Activated CD8-positive, alpha-beta memory T cell treated with anti-CD3 and anti-CD28 coated beads for 4 hours (primary cell): Measurements from ENCODE around the gene HCFC1R1.
A peak's percentile ranks its signal among the peaks of the same experiment; 100 is the strongest.
"Not testable (repeated sequence)": the region's sequence is repeated elsewhere in the genome, so short reads cannot be mapped to it uniquely, and the experiment has no call there.

Source experiments
- DNase-seq, 2 donors: peaks; one replicate each; pipeline ENCODE4 v3.0.0-alpha.2; 2020; ENCODE audit warnings: low read depth in 2 of 2

HCFC1R1 gene, protein sequence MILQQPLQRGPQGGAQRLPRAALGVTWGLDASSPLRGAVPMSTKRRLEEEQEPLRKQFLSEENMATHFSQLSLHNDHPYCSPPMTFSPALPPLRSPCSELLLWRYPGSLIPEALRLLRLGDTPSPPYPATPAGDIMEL

DNA sequence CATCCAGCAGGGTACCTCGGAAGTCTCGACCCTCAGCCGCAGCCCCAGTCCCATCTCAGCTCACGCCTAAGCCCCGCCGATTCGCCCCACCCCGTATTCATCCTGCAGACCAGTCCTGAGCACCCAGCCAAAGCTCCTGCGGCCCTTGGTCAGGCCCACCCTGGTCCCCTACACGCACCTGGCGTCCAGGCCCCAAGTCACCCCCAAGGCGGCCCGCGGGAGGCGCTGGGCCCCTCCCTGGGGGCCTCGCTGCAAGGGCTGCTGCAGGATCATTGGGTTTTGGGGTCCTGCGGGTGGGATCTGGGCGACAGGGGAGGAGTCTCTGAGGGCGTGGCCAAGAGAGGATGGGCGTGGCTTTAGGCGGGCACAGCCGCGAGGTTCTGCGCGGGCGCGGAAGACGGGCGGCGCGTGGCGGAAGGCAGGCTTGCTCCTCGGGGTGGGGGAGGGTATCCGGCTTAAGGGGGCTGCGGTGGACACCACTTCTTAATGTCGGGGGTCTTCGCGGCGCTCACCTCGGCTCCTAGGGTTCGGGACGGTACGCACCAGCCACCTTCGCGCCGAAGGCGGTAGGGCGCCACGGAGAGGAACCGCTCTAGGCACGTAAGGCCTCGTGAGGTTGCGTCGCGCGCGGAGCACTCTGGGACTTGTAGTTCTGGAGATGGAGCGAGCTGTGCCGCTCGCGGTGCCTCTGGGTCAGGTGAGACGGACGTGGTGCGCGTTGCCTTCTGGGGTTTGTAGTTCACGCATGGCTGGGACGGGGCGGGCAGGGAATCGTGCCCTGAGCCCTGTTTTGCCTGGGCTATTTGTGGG lies at the start of gene HCFC1R1, which contains the start of gene THOC6:
Gene HCFC1R1, minus strand, starts transcription at position 274 of the 810 bp plus-strand sequence. Its CDS starts 1 bp downstream, at position 273.
Gene THOC6, plus strand, starts transcription at position 367 of the 810 bp plus-strand sequence. Its CDS starts 292 bp downstream, at position 659.
- peak; percentile 88 to 91 for DNase-seq

DNA sequence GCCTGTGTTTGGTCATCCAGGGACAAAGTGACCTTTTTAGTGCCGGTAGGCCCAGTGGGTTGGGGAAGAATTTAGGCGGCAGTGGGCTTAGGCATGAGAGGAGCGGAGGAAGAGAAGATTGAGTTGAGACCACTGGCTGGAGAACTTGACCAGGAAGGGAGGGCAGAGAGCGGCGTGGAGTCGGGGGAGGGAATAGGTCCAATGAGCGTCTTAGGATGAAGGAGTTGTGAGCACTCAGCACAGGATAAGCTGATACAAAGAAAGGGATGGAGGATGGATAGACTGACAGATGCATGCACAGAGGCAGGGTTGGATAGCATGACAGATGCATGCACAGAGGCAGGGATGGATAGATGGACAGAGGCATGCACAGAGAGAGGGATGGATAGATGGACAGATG lies 49.7 kb upstream of the HCFC1R1 start:
- DNase-seq = no peak

DNA sequence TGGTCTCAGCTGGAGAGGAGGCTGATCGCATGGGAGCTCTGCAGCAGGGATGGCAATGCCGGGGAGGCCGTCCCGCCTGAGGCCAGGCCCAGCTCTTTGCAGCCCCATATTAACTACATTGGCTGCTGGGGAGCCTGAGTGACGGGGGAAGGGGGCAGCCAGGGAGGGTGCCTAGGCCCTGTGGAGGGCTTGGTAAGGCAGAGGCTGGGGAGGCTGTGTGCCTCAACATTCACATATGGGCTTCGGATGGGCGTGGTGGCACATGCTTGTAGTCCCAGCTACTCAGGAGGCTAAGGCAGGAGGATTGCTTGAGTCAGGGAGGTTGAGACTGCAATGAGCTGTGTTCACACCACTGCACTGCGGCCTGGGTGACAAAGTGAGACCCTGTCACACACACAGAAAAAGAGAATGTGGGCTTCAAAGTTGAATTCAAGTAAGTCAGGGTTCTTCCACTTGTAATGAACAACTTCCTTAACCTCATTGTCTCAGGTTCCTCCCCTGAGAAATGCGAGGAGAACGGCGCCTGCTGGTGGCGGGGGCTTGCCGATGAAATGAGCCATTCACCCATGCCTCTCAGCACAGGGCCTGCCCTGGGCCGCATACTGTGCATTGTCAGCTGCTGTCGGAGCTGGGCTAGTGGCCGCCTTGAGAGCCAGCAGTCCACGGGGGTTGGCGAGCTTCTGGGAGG lies 49.0 kb upstream of the HCFC1R1 start:
- not testable (repeated sequence) for DNase-seq

DNA sequence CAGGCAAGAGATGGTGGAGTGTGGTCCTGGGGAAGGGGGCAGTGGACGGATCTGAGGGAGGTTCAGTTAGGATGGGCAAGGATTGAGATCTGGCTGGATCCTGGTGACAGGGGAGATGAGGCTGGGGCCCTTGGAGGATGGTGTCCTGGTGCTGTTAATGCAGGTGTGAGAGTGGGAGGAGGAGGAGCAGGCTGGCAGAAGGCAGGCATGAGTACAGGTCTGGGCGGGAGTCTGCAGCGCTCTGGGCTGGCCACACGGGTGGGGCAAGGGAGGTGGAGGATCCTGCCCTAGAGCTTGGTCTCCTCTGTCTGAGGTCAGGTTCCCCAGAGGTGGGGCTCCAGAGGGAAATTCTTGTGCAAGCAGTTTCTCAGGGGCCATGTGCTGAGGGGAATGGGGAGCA lies 48.4 kb upstream of the HCFC1R1 start:
- DNase-seq = not testable (repeated sequence)

DNA sequence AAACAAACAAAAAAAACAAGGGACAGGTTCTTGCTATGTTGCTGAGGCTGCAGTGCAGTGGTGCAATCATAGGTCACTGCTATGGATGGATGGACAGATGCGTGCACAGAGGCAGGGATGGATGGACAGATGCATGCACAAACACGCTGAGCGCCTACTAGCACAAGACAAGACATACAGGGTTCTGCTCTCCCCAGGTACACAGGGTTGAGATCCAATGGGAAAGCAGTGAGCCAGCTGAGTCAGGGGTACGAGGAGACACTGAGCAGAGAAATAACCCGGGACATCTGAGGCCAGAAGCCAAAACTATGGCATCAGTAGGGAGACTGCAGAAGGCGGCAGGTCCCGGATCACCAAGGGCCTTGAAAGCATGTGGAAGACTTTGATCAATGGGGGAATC lies 47.9 kb upstream of the HCFC1R1 start:
- DNase-seq = no peak

DNA sequence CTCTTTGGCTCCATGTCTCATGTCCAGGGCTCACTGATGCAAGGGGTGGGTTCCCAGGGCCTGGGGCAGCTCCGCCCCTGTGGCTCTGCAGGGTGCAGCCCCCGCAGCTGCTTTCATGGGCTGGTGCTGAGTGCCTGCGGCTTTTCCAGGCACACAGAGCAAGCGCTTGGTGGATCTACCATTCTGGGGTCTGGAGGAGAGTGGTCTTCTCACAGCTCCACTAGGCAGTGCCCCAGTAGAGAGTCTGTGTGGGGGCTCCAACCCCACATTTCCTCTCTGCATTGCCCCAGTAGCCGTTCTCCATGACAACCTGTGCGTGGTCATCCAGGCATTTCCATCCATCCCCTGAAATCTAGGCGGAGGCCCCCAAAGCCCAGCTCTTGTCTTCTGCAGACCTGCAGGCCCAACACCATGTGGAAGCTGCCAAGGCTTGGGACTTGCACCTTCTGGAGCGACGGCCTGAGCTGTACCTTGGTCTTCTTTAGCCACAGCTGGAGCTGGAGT lies 46.9 kb upstream of the HCFC1R1 start:
- no peak for DNase-seq

DNA sequence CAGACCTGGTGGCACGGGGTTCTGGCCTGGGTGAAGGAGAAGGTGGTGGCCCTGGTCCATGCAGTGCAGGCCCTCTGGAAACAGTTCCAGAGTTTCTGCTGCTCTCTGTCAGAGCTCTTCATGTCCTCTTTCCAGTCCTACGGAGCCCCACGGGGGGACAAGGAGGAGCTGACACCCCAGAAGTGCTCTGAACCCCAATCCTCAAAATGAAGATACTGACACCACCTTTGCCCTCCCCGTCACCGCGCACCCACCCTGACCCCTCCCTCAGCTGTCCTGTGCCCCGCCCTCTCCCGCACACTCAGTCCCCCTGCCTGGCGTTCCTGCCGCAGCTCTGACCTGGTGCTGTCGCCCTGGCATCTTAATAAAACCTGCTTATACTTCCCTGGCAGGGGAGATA lies 45.4 kb upstream of the HCFC1R1 start:
- DNase-seq = not testable (repeated sequence)

DNA sequence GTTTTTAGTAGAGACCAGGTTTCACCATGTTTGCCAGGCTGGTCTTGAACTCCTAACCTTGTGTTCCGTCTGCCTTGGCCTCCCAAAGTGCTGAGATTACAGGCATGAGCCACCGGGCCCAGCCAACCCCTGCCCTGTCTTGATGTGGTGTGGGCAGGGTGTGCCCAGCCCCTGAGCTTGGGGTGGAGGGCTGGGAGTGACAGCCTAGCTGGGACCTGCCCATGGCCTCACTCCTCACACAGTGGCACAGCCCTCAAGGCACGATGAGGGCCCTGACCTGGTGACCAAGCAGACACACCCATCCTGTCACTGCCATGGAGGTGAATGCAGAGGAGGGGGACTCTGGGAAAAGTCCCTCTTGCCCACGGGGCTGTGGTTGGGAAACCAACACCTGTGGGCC lies 44.7 kb upstream of the HCFC1R1 start:
- no peak for DNase-seq

DNA sequence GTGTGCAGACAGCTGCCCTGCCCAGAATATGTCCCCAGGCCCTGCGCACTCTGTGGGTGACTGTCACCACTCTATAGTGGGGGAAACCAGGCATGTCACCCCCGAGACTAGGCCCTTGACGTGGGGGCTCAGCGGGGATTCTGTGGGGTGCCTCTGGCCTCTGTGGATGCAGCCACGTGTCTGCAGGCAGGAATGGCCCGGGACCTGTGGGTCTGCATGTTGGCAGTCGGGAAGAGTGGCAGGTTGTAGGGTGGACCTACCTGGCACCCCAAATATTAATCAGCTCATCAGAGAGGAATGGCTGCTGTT lies 42.7 kb upstream of the HCFC1R1 start:
- no peak for DNase-seq

DNA sequence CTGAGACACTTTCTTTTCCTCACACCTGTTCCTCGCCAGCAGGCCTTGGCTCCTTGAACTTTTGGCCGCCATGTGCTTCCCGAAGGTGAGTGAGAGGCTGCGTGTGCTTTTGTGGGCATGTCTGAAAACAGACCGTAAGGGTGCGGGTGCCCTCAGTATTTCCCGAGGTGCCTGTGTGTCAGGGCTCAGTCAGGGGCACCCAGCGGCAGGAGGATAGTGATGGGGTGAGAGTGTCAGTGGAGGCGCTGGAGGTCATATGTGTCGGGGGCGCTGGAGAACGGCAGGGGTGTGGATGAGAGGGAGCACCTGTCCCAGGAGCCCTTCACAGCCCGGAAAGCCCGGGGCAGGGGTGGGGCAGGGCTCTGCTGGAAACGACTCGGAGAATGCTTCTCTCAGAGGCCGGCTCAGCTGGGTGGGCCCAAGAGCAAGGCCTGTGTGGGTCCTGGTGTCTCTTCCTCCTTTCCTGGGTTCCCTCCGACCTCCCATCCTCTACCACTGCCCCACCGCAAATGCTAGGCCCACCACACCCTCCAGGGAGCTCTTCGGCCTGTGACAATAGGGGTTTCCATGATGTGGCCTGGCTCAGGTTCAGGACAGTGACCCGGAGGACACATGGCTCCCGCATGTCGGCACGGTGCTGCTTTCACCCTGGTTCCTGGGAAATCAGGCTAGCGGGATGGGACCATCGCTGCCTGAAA lies 42.1 kb upstream of the HCFC1R1 start:
- DNase-seq = no peak

DNA sequence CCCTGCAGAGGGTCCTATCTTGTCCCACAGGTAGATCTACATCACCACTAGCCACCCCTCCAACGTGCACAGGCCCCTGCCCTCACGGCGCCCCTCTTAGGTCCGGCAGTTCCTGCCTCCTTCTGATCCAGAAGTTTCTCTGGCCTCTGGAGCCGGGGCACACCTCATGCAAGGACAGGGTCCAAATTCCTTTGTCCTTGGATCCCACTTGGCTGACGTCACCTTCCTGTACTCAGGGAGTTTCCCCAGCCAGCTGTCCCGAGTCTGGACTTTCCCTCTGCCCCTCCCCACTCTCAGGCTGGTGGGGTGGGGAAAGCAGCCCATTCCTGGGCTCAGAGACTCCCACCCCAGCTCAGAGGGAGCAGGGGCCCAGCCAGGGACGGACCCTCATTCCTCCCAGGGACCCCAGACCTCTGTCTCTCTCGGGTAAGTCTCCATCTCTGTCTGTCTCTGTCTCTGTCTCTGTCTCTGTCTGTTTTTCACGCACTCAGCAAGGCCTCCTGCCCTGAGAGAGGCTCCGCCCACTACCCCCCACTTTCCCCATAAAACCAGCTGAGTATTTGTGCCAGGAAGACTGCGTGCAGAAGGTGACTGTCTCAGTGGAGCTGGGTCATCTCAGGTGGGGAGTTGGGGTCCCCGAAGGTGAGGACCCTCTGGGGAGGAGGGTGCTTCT lies 41.5 kb upstream of the HCFC1R1 start, which contains the start of gene IL32:
Gene IL32, plus strand, starts transcription at position 572 of the 673 bp plus-strand sequence. CDS start 172 bp downstream, outside the sequence.
- DNase-seq = peak; percentile 33 to 51

DNA sequence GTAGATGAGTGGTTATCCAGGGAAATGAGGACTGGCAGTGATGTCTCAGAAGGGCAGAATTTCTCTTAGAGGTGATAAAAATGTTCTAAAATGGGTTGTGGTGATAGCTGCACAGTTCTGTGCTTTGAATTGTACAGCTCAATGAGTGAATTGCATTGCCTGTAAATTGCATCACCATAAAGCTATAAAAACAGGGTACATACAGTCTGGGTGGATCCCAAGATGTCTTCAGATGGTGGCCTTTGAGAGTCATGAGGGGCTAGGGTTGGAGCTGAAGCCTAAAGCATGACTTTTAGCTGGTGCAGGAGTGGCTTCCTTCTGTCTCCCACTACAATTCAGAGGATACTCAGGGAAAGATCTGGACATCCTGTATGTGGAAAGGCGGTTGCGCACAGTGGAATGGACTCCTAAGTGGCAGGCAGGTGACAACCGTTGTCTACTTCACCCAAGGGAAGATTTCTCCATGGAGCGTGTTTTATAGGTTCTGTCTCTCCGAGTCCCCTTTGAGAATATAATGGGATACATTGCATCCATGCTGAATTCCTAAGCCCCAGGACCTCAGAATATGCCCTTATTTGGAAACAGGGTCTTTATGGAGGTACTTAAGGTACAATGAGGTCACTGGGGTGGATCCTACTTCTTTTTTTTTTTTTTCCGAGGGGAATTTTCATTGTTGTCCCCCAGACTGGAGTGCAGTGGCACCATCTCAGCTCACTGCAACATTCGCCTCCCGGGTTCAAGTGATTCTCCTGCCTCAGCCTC lies 40.1 kb upstream of the HCFC1R1 start:
- no peak for DNase-seq

DNA sequence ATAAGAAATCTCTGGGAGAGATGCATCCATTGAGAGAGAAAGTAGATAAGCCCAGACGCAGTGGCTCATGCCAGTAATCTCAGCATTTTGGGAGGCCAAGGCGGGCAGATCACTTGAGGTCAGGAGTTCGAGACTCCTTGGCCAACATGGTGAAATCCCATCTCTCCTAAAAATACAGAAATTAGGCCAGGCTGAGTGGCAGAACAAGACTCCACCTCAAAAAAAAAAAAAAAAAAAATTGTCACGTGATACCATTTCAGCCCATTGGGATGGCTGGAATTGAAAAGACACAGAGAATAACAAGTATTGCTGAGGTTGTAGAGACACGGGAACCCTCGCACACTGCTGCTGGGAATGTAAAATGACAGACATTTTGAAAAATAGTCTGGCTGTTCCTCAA lies 38.8 kb upstream of the HCFC1R1 start:
- no peak for DNase-seq

DNA sequence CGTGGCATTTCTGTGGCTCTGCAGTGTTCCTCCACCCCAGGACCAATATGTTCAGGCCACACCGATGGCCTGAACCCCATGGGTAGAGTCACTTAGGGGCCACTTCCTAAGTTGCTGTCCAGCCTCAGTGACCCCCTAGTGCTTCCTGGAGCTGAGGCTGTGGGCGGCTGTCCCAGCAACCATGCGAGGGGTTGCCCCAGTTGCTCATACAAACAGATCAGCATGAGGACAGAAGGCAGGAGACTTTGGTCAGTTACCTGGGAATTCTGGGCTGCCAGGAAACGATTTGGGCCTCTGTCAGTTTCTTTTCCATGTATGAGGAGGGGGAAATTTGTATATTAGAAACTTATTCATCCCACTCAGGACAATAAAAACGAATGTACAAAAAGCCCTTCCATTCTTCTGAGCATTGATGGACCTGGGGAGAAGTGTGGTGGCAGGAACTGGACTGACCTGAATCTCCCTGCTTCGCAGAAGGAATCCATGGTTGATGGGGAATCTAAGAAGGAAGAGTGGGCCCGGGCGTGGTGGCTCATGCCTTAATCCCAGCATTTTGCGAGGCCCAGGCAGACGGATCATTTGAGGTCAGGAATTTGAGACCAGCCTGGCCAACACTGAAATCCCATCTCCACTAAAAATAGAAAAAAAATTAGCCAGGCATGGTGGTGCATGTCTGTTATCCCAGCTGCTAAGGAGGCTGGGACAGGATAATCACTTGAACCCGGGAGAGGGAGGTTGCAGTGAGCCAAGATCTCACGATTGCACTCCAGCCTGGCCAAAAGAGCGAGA lies 36.8 kb upstream of the HCFC1R1 start:
- DNase-seq = no peak

DNA sequence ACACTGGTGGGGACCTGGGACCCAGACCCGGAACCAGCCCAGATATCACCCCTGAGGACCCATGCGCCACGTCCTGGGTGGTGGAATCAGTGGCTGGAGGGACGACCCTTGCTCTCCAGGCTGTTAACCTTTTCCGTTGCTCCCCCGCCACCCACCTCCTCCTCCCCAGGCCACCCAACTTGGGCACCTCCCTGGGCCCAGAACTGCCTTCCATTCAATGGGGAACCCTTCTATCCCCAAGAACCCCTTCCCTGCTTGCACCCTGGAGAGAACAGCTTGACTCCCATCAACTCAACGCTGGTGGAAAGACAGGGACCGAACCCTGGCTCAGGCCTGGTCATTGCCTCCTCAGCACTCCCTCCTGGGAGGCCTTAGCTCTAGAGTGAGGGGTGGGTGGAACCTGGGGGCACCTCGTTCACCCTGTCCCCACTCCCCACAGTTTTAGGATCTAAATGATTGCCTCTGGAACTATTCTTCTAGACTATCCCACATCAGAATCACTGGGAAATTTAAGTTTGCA lies 36.0 kb upstream of the HCFC1R1 start:
- no peak for DNase-seq

DNA sequence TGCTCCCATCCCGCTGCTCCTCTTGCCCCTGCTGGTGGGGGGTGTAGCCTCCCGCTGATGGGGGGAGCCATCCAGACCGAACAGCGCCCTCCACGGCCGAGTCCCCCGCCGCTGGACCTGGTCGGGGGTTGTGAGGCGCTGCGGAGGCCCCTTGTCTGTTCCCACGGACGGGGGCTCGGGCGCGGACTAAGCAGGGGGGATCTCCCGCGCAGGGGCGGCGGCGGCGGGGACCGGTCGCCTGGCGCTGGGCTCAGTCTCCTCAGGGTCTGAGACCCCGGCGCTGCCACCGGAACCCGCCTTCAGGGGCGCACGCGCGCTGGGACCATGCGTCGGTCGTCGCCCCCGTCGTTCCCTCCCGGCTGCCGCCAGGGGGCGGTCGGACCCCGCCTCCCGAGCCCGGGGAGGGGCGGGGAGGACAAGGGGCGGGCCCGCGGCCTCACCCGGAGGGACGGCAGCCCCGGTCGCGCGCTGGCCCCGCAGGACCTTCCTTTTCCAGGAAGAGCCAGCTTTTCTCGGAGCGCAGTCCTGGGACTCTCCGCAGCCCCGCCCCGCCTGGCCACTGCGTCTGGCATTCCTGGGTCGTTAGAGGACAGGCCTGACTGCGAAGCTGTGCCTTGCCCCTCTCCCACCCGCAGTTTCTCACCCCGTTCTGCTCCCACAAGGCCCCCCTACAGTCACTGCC lies 35.4 kb upstream of the HCFC1R1 start:
- DNase-seq = peak; percentile 66 to 74

DNA sequence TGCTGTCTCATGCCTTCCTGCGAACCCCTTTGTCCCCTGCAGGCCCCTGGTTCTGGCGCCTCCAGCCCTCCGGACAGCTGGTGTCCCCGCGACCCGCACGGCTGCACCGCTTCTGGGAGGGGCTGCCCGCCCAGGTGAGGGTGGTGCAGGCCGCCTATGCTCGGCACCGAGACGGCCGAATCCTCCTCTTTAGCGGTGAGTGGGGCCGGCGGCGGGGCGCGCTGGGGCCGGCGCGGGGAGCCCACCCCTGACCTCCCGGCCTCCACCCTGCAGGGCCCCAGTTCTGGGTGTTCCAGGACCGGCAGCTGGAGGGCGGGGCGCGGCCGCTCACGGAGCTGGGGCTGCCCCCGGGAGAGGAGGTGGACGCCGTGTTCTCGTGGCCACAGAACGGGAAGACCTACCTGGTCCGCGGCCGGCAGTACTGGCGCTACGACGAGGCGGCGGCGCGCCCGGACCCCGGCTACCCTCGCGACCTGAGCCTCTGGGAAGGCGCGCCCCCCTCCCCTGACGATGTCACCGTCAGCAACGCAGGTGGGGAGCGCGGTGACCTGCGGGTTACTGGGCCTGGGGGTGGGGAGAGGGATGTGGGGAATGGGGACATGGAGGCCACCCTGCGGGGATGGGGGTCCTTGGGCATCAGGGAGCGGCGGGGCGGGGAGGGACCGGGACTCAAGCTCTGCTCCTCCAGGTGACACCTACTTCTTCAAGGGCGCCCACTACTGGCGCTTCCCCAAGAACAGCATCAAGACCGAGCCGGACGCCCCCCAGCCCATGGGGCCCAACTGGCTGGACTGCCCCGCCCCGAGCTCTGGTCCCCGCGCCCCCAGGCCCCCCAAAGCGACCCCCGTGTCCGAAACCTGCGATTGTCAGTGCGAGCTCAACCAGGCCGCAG lies 34.6 kb upstream of the HCFC1R1 start:
- DNase-seq = no peak
